ENCODE results near the gene AQP1.

- TF ChIP-seq, protein P1, sequence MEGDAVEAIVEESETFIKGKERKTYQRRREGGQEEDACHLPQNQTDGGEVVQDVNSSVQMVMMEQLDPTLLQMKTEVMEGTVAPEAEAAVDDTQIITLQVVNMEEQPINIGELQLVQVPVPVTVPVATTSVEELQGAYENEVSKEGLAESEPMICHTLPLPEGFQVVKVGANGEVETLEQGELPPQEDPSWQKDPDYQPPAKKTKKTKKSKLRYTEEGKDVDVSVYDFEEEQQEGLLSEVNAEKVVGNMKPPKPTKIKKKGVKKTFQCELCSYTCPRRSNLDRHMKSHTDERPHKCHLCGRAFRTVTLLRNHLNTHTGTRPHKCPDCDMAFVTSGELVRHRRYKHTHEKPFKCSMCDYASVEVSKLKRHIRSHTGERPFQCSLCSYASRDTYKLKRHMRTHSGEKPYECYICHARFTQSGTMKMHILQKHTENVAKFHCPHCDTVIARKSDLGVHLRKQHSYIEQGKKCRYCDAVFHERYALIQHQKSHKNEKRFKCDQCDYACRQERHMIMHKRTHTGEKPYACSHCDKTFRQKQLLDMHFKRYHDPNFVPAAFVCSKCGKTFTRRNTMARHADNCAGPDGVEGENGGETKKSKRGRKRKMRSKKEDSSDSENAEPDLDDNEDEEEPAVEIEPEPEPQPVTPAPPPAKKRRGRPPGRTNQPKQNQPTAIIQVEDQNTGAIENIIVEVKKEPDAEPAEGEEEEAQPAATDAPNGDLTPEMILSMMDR (IDR thresholded peaks at IDR 0.05): no peak
- TF ChIP-seq POLR2A (IDR thresholded peaks at IDR 0.05): no peak
Measured at GRCh38 chr7:30881448-30881847, 30.2 kb upstream of the AQP1 start.

All from thyroid gland (tissue), 4 donors.